NCI-H2227 (cell line): ENCODE data around the gene EME1.
A peak's percentile ranks its signal among the peaks of the same experiment; 100 is the strongest.

ENCODE experiments used
- DNase-seq: peaks from one replicate; lab custom pipeline; 2025; ENCODE audit not compliant: unreplicated experiment; lab: John Stamatoyannopoulos, UW

EME1 gene

GRCh38 chr17:50347894-50348291 is 25.1 kb upstream of the EME1 start:
- no peak for DNase-seq

- DNase-seq: no peak
These were observed 24.3 kb upstream of the EME1 start for GRCh38 chr17:50348522-50349242.

GRCh38 chr17:50349243-50349600 is 23.8 kb upstream of the EME1 start:
- DNase-seq: no peak

GRCh38 chr17:50350733-50351132 is 22.3 kb upstream of the EME1 start:
- DNase-seq: no peak

GRCh38 chr17:50352072-50352692 is 20.8 kb upstream of the EME1 start:
- DNase-seq: no peak

- no peak for DNase-seq
These were observed 20.1 kb upstream of the EME1 start for GRCh38 chr17:50352693-50353599.

- no peak for DNase-seq
These were observed 19.3 kb upstream of the EME1 start for GRCh38 chr17:50353600-50354195.

- DNase-seq: no peak
These were observed 18.8 kb upstream of the EME1 start for GRCh38 chr17:50354198-50354597.

- no peak for DNase-seq
These were observed 18.3 kb upstream of the EME1 start for GRCh38 chr17:50354776-50355175.

GRCh38 chr17:50355336-50355700 is 17.7 kb upstream of the EME1 start:
- DNase-seq: no peak

- no peak for DNase-seq
These were observed 17.2 kb upstream of the EME1 start for GRCh38 chr17:50355701-50356341.

GRCh38 chr17:50356418-50356817 is 16.6 kb upstream of the EME1 start:
- DNase-seq: no peak

- no peak for DNase-seq
These were observed 16.0 kb upstream of the EME1 start for GRCh38 chr17:50356892-50357510.

- DNase-seq: no peak
These were observed 14.9 kb upstream of the EME1 start for GRCh38 chr17:50358177-50358576.

- DNase-seq: no peak
These were observed 13.9 kb upstream of the EME1 start for GRCh38 chr17:50359005-50359699.

- no peak for DNase-seq
These were observed 13.0 kb upstream of the EME1 start for GRCh38 chr17:50359998-50360461.

GRCh38 chr17:50360486-50361115 is 12.4 kb upstream of the EME1 start:
- DNase-seq: no peak

- peak; percentile 65 for DNase-seq
These were observed 11.2 kb upstream of the EME1 start for GRCh38 chr17:50361561-50362480.
